LNCaP clone FGC (cell line): Measurements from ENCODE around the gene CZIB.
"Not testable (repeated sequence)": the region's sequence is repeated elsewhere in the genome, so short reads cannot be mapped to it uniquely, and the experiment has no call there.

Experiments used
- DNase-seq: peaks from one replicate; pipeline ENCODE4 v3.0.0-alpha.2; 2011; ENCODE audit warnings: low read depth
- H3K4me3 ChIP-seq: 2 replicates; pipeline ENCODE4 v1.5.1; 2011; ENCODE audit warnings: mild to moderate bottlenecking, low read depth, low read length, control low read depth
- CTCF ChIP-seq: IDR thresholded peaks from 2 replicates; pipeline ENCODE4 v1.5.1; 2012; ENCODE audit warnings: mild to moderate bottlenecking; ENCODE audit not compliant: control insufficient read depth, insufficient read depth; ENCODE audit errors: extremely low read depth

Gene CZIB

GRCh38 chr1:53187401-53187800 lies 33.0 kb downstream of the CZIB start:
- DNase-seq = no peak
- no peak for TF ChIP-seq CTCF
- no peak overlapping the region for H3K4me3 ChIP-seq

GRCh38 chr1:53186533-53186932 lies 33.9 kb downstream of the CZIB start:
- DNase-seq = no peak
- no peak overlapping the region for H3K4me3 ChIP-seq
- TF ChIP-seq CTCF = no peak

DNA sequence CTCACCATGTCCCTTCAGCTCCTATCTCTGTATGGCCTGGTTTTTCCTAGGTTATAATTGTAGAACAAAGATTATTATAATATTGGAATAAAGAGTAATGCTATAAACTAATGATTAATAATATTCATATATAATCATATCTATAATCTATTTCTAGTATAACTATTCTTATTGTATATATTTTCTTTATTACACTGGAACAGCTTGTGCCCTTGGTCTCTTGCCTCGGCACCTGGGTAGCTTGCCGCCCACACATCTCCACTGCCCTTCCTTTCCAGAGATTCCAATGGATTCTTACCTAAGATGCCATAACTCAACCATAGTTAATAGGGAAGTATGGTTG lies 34.5 kb downstream of the CZIB start:
- DNase-seq, H3K4me3 ChIP-seq: not testable (repeated sequence)

- H3K4me3 ChIP-seq = no peak overlapping the region
- DNase-seq = no peak
- no peak for TF ChIP-seq CTCF
Measured at GRCh38 chr1:53183095-53183990, 37.1 kb downstream of the CZIB start.

DNA sequence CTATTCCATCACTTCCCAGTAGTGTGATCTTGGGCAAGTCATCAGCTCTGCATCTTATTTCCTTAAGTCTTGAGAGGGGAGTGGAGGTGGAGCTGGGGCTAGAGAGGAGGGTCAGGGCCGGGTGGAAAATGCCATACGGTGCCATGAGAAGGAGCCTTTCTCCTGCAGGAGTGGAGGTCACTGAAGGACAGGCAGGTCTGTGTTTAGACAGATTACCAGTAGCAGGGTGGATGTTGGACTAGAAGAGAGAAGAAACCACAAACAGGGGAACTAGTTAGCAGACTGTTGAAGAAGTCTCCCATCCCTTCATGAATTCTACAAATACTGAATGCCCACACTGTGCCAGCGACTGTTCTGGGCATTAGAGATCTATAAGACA lies 37.7 kb downstream of the CZIB start:
- TF ChIP-seq CTCF = no peak
- no peak overlapping the region for H3K4me3 ChIP-seq
- DNase-seq = no peak

DNA sequence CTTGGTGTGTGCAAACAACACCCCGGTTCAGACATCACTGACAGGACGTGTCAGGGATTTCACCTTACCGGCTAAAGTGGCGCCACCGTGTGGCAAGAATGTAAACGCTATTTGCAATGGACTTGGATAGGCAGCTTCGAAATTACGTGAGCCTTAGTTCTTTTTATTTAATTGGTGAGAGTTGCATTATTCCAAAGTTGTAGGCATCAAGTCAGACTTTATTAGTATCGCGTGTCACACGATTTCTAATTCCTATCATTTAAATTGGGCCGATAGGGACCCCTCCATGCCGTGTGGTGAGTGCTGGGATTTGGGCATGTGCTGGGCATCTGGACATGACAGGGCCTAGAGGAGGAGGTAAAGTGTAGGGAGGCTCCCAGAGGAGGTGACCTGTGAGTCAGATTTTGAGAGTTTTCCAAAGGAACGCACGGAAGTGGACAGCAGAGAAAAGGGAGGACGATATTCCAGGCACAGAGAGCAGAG lies 38.3 kb downstream of the CZIB start:
- TF ChIP-seq CTCF = peak; percentile 81
- H3K4me3 ChIP-seq = no peak overlapping the region
- DNase-seq = peak; percentile 52

DNA sequence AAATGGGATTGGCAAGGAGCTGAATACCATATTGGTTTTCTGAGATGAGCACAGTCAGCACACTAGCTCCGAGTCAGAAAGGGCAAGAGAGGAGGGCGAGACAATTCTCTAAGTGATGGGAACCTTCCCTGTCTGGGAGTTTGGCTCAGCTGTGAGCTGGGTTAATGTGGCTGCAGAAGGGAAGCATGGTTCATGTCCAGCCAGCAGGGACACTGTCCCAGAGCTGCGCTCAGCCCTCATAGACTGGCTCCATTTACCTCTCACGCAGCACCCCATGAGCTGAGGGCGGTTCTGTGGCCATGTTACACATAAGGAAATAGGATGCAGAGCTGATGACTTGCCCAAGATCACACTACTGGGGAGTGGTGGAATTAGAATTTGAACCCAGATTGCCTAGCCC lies 39.5 kb downstream of the CZIB start:
- TF ChIP-seq CTCF = no peak
- no peak for DNase-seq
- H3K4me3 ChIP-seq = no peak overlapping the region
